ENCODE data around the gene DBN1.

The DBN1 gene

DNA sequence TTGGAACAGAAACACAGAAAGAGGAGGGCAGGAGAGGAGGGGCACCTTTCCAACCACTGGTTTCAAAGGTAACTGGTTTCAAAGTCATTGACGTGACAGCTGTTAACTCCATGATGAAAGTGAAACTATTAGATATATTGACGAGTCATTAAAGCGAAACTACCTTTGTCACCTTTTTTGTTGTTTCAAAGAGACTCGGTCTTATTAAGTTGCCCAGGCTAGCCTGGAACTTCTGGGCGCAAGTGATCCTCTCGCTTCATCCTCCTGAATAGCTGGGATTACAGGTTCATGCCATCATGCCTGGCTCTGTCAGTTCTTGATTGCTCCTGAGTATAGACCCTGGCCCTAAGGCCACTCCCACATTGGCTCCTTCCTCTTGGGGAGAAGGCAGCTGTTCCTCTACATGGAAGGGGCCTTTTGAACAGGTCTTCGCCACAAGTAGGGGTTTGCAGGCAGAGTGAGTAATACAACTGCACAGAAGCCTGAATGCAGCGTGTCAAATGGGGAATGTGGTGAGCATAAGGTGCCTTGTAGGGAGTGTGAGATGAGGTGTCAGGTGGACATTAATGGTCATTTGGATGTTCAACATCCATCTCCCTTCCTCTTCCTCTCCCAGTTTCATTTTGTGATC lies 60.7 kb downstream of the DBN1 start:
- no peak overlapping the region for H2BK12ac ChIP-seq (ENCODE audit: low read length)
- H3K4me3 ChIP-seq (ENCODE audit: low read depth, low read length), result no peak overlapping the region
- no peak overlapping the region for H2BK120ac ChIP-seq (ENCODE audit: insufficient read depth, low read length, poor library complexity)
- no peak overlapping the region for H3K27ac ChIP-seq (ENCODE audit: low read depth, low read length)
- H3K36me3 ChIP-seq (ENCODE audit: control insufficient read depth in 1 of 2, insufficient read depth in 2 of 2, low read length in 2 of 2), result no peaks in the 10 kb centered on the region
- no peak overlapping the region for H2AK5ac ChIP-seq (ENCODE audit: low read length)
- H3K9ac ChIP-seq (ENCODE audit: low read length), result no peak overlapping the region
- no peaks in the 10 kb centered on the region for H3K79me2 ChIP-seq (ENCODE audit: control insufficient read depth, insufficient read depth, low read length, poor library complexity)
- H3K27me3 ChIP-seq (ENCODE audit: insufficient read depth, low read length), result no peaks in the 10 kb centered on the region
- H3K4ac ChIP-seq (ENCODE audit: low read depth, low read length), result no peak overlapping the region
- no peak overlapping the region for H4K12ac ChIP-seq (ENCODE audit: low read depth, low read length)
- no CpG with 5 or more reads among the region's 8 CpGs for WGBS (ENCODE audit: extremely low coverage, insufficient coverage, insufficient read length)
- no peak overlapping the region for H3K14ac ChIP-seq (ENCODE audit: low read length)
- no peak for DNase-seq
- H3K4me2 ChIP-seq (ENCODE audit: low read length), result no peak overlapping the region
- H2BK5ac ChIP-seq (ENCODE audit: low read depth, low read length, poor library complexity), result no peak overlapping the region
- H2AFZ ChIP-seq (ENCODE audit: insufficient read depth, low read length, poor library complexity), result no peak overlapping the region
- no peaks in the 10 kb centered on the region for H3K4me1 ChIP-seq (ENCODE audit: control insufficient read depth in 1 of 2, insufficient read depth in 2 of 2, low read length in 2 of 2)
- H3K9me3 ChIP-seq (ENCODE audit: insufficient read depth, low read depth, low read length), result peaks cover 1% of the 10 kb centered on the region
- peak overlapping the region; percentile 68 for H3K23ac ChIP-seq (ENCODE audit: low read length)
- H3K79me1 ChIP-seq (ENCODE audit: low read length), result no peaks in the 10 kb centered on the region
- H4K91ac ChIP-seq (ENCODE audit: low read depth, low read length), result no peak overlapping the region
- no peak overlapping the region for H4K8ac ChIP-seq (ENCODE audit: low read depth, low read length)
- no peak overlapping the region for H3K18ac ChIP-seq (ENCODE audit: low read length)

- Histone ChIP-seq H3K36me3 (ENCODE audit: control insufficient read depth in 1 of 2, insufficient read depth in 2 of 2, low read length in 2 of 2) (no peaks in the 10 kb centered on the region), H2AFZ (ENCODE audit: insufficient read depth, low read length, poor library complexity) (no peak overlapping the region), H2BK120ac (ENCODE audit: insufficient read depth, low read length, poor library complexity) (no peak overlapping the region), H3K27ac (ENCODE audit: low read depth, low read length) (no peak overlapping the region), H3K14ac (ENCODE audit: low read length) (no peak overlapping the region), H2BK5ac (ENCODE audit: low read depth, low read length, poor library complexity) (no peak overlapping the region), H3K23ac (ENCODE audit: low read length) (no peak overlapping the region), H3K9ac (ENCODE audit: low read length) (no peak overlapping the region), H3K4me3 (ENCODE audit: low read depth, low read length) (no peak overlapping the region), H4K91ac (ENCODE audit: low read depth, low read length) (no peak overlapping the region), H3K4me1 (ENCODE audit: control insufficient read depth in 1 of 2, insufficient read depth in 2 of 2, low read length in 2 of 2) (no peaks in the 10 kb centered on the region), H3K79me1 (ENCODE audit: low read length) (no peaks in the 10 kb centered on the region), H2AK5ac (ENCODE audit: low read length) (no peak overlapping the region), H3K9me3 (ENCODE audit: insufficient read depth, low read depth, low read length) (peaks cover 1% of the 10 kb centered on the region), H2BK12ac (ENCODE audit: low read length) (no peak overlapping the region), H4K8ac (ENCODE audit: low read depth, low read length) (no peak overlapping the region), H3K18ac (ENCODE audit: low read length) (no peak overlapping the region), H3K79me2 (ENCODE audit: control insufficient read depth, insufficient read depth, low read length, poor library complexity) (no peaks in the 10 kb centered on the region), H4K12ac (ENCODE audit: low read depth, low read length) (no peak overlapping the region), H3K4me2 (ENCODE audit: low read length) (no peak overlapping the region), H3K4ac (ENCODE audit: low read depth, low read length) (no peak overlapping the region), H3K27me3 (ENCODE audit: insufficient read depth, low read length) (peaks cover 1% of the 10 kb centered on the region)
- no CpG with 5 or more reads among the region's 3 CpGs for WGBS (ENCODE audit: extremely low coverage, insufficient coverage, insufficient read length)
- no peak for DNase-seq
Observed at GRCh38 chr5:177410575-177410974, 62.9 kb downstream of the DBN1 start.

DNA sequence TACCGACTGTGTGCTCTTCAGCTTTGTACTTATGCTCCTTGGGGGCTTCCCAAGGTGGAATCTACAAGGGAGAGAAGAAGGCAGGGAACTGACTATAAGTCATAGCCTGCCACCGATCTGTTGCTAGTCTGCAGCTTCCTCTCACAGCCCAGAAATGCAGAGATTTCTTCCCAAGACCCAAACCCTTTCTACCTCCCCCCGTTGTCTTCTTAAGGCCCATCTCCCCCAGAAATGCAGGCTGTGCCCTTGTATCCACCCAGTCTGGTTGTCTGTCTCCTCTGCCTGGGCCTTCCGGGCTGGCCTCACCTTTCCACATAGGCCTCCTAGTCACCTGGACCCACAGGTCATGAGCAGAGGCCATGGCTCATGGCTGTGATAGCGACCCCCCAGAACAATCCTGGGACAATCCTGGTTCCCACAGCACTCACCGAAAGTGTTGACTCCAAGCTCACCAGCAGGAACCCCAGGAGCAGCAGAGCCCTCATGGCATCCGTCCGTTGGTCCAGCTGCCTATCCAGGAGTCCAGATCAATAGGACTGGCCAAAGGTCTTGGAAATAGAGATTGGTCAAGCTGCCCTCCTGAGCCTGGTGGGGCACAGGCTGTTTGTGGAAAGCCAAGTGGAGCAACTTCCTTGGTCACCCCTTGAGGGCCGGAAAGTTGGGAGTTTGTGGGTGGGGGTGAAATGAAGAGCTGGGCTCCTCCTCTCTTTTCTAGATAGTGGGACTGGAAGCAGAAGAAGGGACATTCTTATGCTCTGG lies 64.2 kb downstream of the DBN1 start, which contains the start of gene F12:
F12 (minus strand) TSS at position 522 of the 759 bp plus-strand sequence; CDS start at position 485, 37 bp downstream.
- Histone ChIP-seq H4K91ac (ENCODE audit: low read depth, low read length) (no peak within 1 kb of the TSS), H2AK5ac (ENCODE audit: low read length) (no peak within 1 kb of the TSS), H3K4me1 (ENCODE audit: control insufficient read depth in 1 of 2, insufficient read depth in 2 of 2, low read length in 2 of 2) (peaks cover under 1 to 2% of the 10 kb centered on the region in 2 experiments), H3K27me3 (ENCODE audit: insufficient read depth, low read length) (peaks cover 14% of the 10 kb centered on the region), H3K4ac (ENCODE audit: low read depth, low read length) (no peak within 1 kb of the TSS), H2BK120ac (ENCODE audit: insufficient read depth, low read length, poor library complexity) (no peak within 1 kb of the TSS), H3K4me2 (ENCODE audit: low read length) (no peak within 1 kb of the TSS), H3K9me3 (ENCODE audit: insufficient read depth, low read depth, low read length) (peaks cover 1% of the 10 kb centered on the region), H3K14ac (ENCODE audit: low read length) (no peak within 1 kb of the TSS), H3K9ac (ENCODE audit: low read length) (no peak within 1 kb of the TSS), H2BK12ac (ENCODE audit: low read length) (no peak within 1 kb of the TSS), H3K18ac (ENCODE audit: low read length) (no peak within 1 kb of the TSS), H3K36me3 (ENCODE audit: control insufficient read depth in 1 of 2, insufficient read depth in 2 of 2, low read length in 2 of 2) (no peaks in the 10 kb centered on the region), H3K4me3 (ENCODE audit: low read depth, low read length) (no peak within 1 kb of the TSS), H3K79me2 (ENCODE audit: control insufficient read depth, insufficient read depth, low read length, poor library complexity) (no peaks in the 10 kb centered on the region), H2BK5ac (ENCODE audit: low read depth, low read length, poor library complexity) (no peak within 1 kb of the TSS), H3K23ac (ENCODE audit: low read length) (no peak within 1 kb of the TSS), H3K27ac (ENCODE audit: low read depth, low read length) (no peak within 1 kb of the TSS), H3K79me1 (ENCODE audit: low read length) (no peaks in the 10 kb centered on the region), H4K8ac (ENCODE audit: low read depth, low read length) (no peak within 1 kb of the TSS), H4K12ac (ENCODE audit: low read depth, low read length) (no peak within 1 kb of the TSS), H2AFZ (ENCODE audit: insufficient read depth, low read length, poor library complexity) (no peak within 1 kb of the TSS)
- no CpG with 5 or more reads among the region's 9 CpGs for WGBS (ENCODE audit: extremely low coverage, insufficient coverage, insufficient read length)
- no peak for DNase-seq
